ENCODE measurements around the gene HSPA14. TPM values are rescaled to one million over a fixed set of nuclear protein-coding genes. Genes with fewer than 3 reads are reported as not detected.

The HSPA14 gene
- total and polyA plus RNA-seq, 2 of the 4 experiments (the other 2 are of a cell fraction), result 10.3 to 11.8 TPM

DNA sequence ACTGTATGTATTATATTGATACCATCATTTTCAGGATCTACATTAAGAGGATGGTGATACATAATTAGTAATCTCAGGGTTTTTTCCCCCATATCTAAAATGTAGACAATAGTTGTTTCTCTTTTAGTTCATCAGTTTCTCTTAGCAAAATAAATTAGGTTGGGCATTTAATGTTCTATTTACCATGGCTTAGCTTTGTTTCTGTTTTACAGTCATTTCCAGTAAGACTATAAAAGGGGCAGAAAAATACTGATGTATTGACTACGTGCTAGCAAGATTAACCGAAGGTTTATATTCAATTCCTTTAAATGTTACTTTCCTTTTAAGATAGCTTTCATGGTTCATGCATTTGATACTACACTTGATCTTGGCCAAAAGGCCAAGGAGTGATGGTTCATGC lies 66.8 kb downstream of the HSPA14 start:
- TF ChIP-seq CEBPB (IDR thresholded peaks at IDR 0.05; ENCODE audit: low read depth, low read length) (no peak), POLR2A (IDR thresholded peaks at IDR 0.05; ENCODE audit: low read depth, low read length) (no peak), USF2 (IDR thresholded peaks at IDR 0.05; ENCODE audit: low read depth, low read length) (no peak), FOS (IDR thresholded peaks at IDR 0.05; ENCODE audit: low read depth, low read length) (no peak), CHD1 (IDR thresholded peaks at IDR 0.05; ENCODE audit: low read depth, low read length) (no peak), CTCF (conservative IDR thresholded peaks at IDR 0.05; ENCODE audit: low read depth, low read length) (no peak), MAFK (IDR thresholded peaks at IDR 0.05; ENCODE audit: low read depth, low read length) (no peak), MAZ (IDR thresholded peaks at IDR 0.05; ENCODE audit: borderline replicate concordance, low read depth, low read length) (no peak), MXI1 (IDR thresholded peaks at IDR 0.05; ENCODE audit: borderline replicate concordance, low read depth, low read length) (no peak), RAD21 (IDR thresholded peaks at IDR 0.05; ENCODE audit: low read length) (no peak), SMC3 (IDR thresholded peaks at IDR 0.05; ENCODE audit: low read depth, low read length) (no peak), RFX5 (IDR thresholded peaks at IDR 0.05; ENCODE audit: low read depth, low read length) (no peak), RCOR1 (IDR thresholded peaks at IDR 0.05; ENCODE audit: insufficient replicate concordance, low read length) (no peak), NFE2L2 (IDR thresholded peaks at IDR 0.05; ENCODE audit: low read depth, low read length) (no peak), BHLHE40 (IDR thresholded peaks at IDR 0.05; ENCODE audit: low read depth, low read length) (no peak)
- TF ChIP-seq, protein P1, sequence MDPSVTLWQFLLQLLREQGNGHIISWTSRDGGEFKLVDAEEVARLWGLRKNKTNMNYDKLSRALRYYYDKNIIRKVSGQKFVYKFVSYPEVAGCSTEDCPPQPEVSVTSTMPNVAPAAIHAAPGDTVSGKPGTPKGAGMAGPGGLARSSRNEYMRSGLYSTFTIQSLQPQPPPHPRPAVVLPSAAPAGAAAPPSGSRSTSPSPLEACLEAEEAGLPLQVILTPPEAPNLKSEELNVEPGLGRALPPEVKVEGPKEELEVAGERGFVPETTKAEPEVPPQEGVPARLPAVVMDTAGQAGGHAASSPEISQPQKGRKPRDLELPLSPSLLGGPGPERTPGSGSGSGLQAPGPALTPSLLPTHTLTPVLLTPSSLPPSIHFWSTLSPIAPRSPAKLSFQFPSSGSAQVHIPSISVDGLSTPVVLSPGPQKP (IDR thresholded peaks at IDR 0.05; ENCODE audit: borderline replicate concordance, low read depth, low read length), result no peak
- no peak overlapping the region for H2AK9ac ChIP-seq (replicated peaks; ENCODE audit: low read depth, low read length, poor library complexity)
- no peak overlapping the region for H3K14ac ChIP-seq (replicated peaks; ENCODE audit: low read depth, low read length)
- no CpG with 5 or more reads among the region's 2 CpGs for WGBS, 2 experiments (ENCODE audit: extremely low coverage in 2 of 2, insufficient read length in 1 of 2)
- H3K4me2 ChIP-seq (ENCODE audit: low read depth, low read length), result no peak overlapping the region
- H4K91ac ChIP-seq (ENCODE audit: insufficient read depth, low read depth, low read length), result no peak overlapping the region
- in situ Hi-C loops (cut with MboI; ENCODE audit: low sequenced_read_pairs) (no loop called here), dilution Hi-C loops (cut with HindIII; ENCODE audit: low sequenced_read_pairs, unreplicated experiment) (no loop called here), intact Hi-C loops (cut with micrococcal nuclease) (no loop called here)
- no peaks in the 10 kb centered on the region for H3K4me1 ChIP-seq (ENCODE audit: control insufficient read depth, insufficient read depth, low read length)
- H2BK15ac ChIP-seq (ENCODE audit: low read depth, low read length), result no peak overlapping the region
- H3K27ac ChIP-seq (ENCODE audit: insufficient read depth, low read length), result no peak overlapping the region
- no peak overlapping the region for H3K4me3 ChIP-seq (ENCODE audit: insufficient read depth, low read depth, low read length)
- H3K4ac ChIP-seq (ENCODE audit: low read depth, low read length), result no peak overlapping the region
- H2BK5ac ChIP-seq (ENCODE audit: low read depth, low read length, poor library complexity, severe bottlenecking), result no peak overlapping the region
- no peak overlapping the region for H2BK120ac ChIP-seq (ENCODE audit: low read depth, low read length)
- ATAC-seq (ENCODE audit: low read depth), result no peak
- no peak overlapping the region for H3K56ac ChIP-seq (ENCODE audit: extremely low read depth, insufficient read depth, low read length)
- no peak overlapping the region for H2AK5ac ChIP-seq (ENCODE audit: low read depth, low read length)
- H2BK20ac ChIP-seq (ENCODE audit: low read depth, low read length), result no peak overlapping the region
- no peak overlapping the region for H3K18ac ChIP-seq (ENCODE audit: low read depth, low read length)
- ChIA-PET POLR2A (ENCODE audit: unreplicated experiment) (no interaction called here), CTCF (interaction anchor here (1.3 to 1.5 kb wide), 2 partner anchors 25 to 39 kb away, joined by 3 to 4 read pairs; no protein-coding TSS in a partner anchor)
- H3K36me3 ChIP-seq (ENCODE audit: control insufficient read depth, insufficient read depth, low read length), result peaks cover 18% of the 10 kb centered on the region
- BruUV-seq (replicated peaks), result no TSS peak
- H4K5ac ChIP-seq (ENCODE audit: low read depth, low read length), result no peak overlapping the region
- no peak overlapping the region for H2AFZ ChIP-seq (replicated peaks; ENCODE audit: low read length, poor library complexity)
- H3K27me3 ChIP-seq (ENCODE audit: control insufficient read depth, insufficient read depth, low read length), result no peaks in the 10 kb centered on the region
- DNase-seq, result no peak
- peaks cover 0 to under 1% of the 10 kb centered on the region in 2 experiments; a peak in 2 of 4 replicates for H3K79me1 ChIP-seq (ENCODE audit: low read depth in 1 of 2, low read length in 2 of 2)
- H4K8ac ChIP-seq (ENCODE audit: low read depth in 2 of 2, low read length in 2 of 2), result no peak overlapping the region
- 0 out of 2 replicates have a peak, but pooled peaks cover 2% of the 10 kb centered on the region for H3K9me3 ChIP-seq (ENCODE audit: control insufficient read depth, insufficient read depth, low read length)
- no peak overlapping the region for H3K23ac ChIP-seq (ENCODE audit: low read depth, low read length)
- H4K20me1 ChIP-seq (ENCODE audit: insufficient read depth, low read length), result no peaks in the 10 kb centered on the region
- H3K9ac ChIP-seq (ENCODE audit: low read depth, low read length), result no peak overlapping the region
- no peaks in the 10 kb centered on the region for H3K9me1 ChIP-seq (ENCODE audit: insufficient read depth, low read length)
